Duodenal mucosa (tissue), 2 donors: ENCODE data around the gene NAT8L.

Experiments
- H3K27ac ChIP-seq: one replicate; pipeline ENCODE4 v1.7.0; 2013; ENCODE audit warnings: low read depth, low read length
- H3K27me3 ChIP-seq, 2 donors: one replicate each; pipeline ENCODE4 v1.7.0; 2013; ENCODE audit warnings: low read length in 2 of 2, control low read depth in 1 of 2; ENCODE audit not compliant: insufficient read depth in 2 of 2, control insufficient read depth in 1 of 2
- H3K36me3 ChIP-seq, 2 donors: one replicate each; pipeline ENCODE4 v1.7.0; 2013; ENCODE audit warnings: low read length in 2 of 2, control low read depth in 1 of 2; ENCODE audit not compliant: insufficient read depth in 2 of 2, control insufficient read depth in 1 of 2
- H3K4me1 ChIP-seq, 2 donors: one replicate each; pipeline ENCODE4 v1.7.0; 2013; ENCODE audit warnings: low read length in 2 of 2, control low read depth in 1 of 2; ENCODE audit not compliant: insufficient read depth in 2 of 2, control insufficient read depth in 1 of 2
- H3K4me3 ChIP-seq, 2 donors: one replicate each; pipeline ENCODE4 v1.7.0; 2013; ENCODE audit warnings: low read length in 2 of 2, low read depth in 1 of 2
- H3K9ac ChIP-seq, 2 donors: one replicate each; pipeline ENCODE4 v1.7.0; 2013; ENCODE audit warnings: low read length in 2 of 2, low read depth in 1 of 2
- H3K9me3 ChIP-seq, 2 donors: one replicate each; pipeline ENCODE4 v1.7.0; 2013; ENCODE audit warnings: low read length in 2 of 2, control low read depth in 1 of 2; ENCODE audit not compliant: control insufficient read depth in 1 of 2

The NAT8L gene

GRCh38 chr4:2094545-2094944 is 35.4 kb downstream of the NAT8L start:
- no peak overlapping the region for H3K27ac ChIP-seq
- no peaks in the 10 kb centered on the region for H3K4me1 ChIP-seq
- H3K4me3 ChIP-seq: no peak overlapping the region
- peaks cover 4 to 8% of the 10 kb centered on the region in 2 donors for H3K9me3 ChIP-seq
- H3K27me3 ChIP-seq: no peaks in the 10 kb centered on the region
- H3K36me3 ChIP-seq: no peaks in the 10 kb centered on the region
- H3K9ac ChIP-seq: no peak overlapping the region

- Histone ChIP-seq H3K36me3 (no peaks in the 10 kb centered on the region), H3K27me3 (no peaks in the 10 kb centered on the region), H3K4me1 (no peaks in the 10 kb centered on the region), H3K4me3 (no peak overlapping the region), H3K9ac (no peak overlapping the region), H3K9me3 (peaks cover 4 to 8% of the 10 kb centered on the region in 2 donors), H3K27ac (no peak overlapping the region)
These were observed 36.3 kb downstream of the NAT8L start for GRCh38 chr4:2095236-2096072.

DNA sequence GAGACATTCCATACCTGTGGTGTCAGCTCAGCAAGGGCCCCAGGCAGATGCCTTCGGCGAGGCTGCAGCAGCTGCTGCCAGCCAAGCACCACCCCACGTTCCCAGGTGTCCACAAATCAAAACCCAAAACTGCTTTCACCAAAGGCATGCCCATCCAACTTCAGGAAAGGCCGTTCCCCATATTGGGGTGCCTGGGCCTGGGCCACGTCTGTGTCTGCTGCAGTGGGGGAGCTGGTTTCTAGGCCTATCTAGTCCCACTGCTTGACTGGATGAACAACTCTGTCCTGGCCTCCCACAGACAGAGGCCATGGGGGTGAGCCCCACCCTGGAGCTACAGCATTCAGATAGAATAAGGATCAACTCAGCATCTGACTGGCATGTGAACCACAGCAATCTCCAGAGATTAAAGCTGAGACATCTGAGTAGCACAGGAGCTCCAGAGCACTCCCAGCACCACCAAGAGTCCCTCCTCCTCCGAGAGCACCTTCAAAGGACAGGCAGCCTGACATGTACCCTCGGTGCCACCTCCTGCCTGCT is 37.0 kb downstream of the NAT8L start:
- no peak overlapping the region for H3K27ac ChIP-seq
- H3K9me3 ChIP-seq: peaks cover 4 to 8% of the 10 kb centered on the region in 2 donors
- H3K4me1 ChIP-seq: no peaks in the 10 kb centered on the region
- H3K27me3 ChIP-seq: no peaks in the 10 kb centered on the region
- H3K36me3 ChIP-seq: no peaks in the 10 kb centered on the region
- no peak overlapping the region for H3K9ac ChIP-seq
- H3K4me3 ChIP-seq: no peak overlapping the region

- no peaks in the 10 kb centered on the region for H3K4me1 ChIP-seq
- no peaks in the 10 kb centered on the region for H3K36me3 ChIP-seq
- H3K4me3 ChIP-seq: no peak overlapping the region
- H3K9me3 ChIP-seq: peaks cover 8 to 20% of the 10 kb centered on the region in 2 donors
- no peak overlapping the region for H3K27ac ChIP-seq
- H3K27me3 ChIP-seq: no peaks in the 10 kb centered on the region
- H3K9ac ChIP-seq: no peak overlapping the region
These were observed 42.4 kb downstream of the NAT8L start for GRCh38 chr4:2101346-2102044.

GRCh38 chr4:2102045-2102883 is 43.1 kb downstream of the NAT8L start:
- Histone ChIP-seq H3K9me3 (peaks cover 3 to 16% of the 10 kb centered on the region in 2 donors), H3K27ac (no peak overlapping the region), H3K4me1 (no peaks in the 10 kb centered on the region), H3K4me3 (peak overlapping the region in 1 of 2 donors; percentile 19), H3K9ac (no peak overlapping the region), H3K36me3 (no peaks in the 10 kb centered on the region), H3K27me3 (no peaks in the 10 kb centered on the region)

DNA sequence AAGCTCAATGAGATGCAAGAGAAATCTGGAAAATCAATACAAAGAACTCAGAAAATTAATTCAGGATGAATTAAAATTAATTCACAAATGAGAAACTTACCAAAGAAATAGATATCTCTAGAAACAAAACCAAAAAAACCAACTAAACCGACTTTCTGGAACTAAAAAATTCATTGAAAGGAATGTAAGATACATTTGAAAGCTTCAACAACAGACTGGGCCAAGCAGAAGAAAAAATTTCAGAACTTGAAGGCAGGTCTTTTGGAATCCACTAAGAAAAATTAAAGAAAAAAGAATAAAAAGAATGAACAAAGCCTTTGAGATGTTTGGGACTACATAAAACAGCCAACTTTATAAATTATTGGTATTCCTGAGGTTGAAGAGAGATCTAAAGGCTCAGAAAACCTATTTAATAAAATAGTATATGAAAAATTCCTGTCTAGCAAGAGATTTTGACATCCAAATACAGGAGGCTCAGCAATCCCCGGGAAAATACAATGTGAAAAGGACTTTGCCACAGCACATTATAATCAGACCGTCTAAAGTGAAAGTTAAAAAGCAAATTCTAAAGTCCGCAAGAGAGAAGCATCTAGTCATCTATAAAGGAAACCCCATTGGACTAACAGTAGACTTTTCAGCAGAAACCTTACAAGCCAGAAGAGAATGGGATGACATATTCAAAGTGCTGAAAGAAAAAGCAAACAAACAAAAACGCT is 44.2 kb downstream of the NAT8L start:
- Histone ChIP-seq H3K9me3 (peaks cover 3 to 16% of the 10 kb centered on the region in 2 donors), H3K9ac (no peak overlapping the region), H3K4me1 (no peaks in the 10 kb centered on the region), H3K36me3 (no peaks in the 10 kb centered on the region), H3K27ac (no peak overlapping the region), H3K4me3 (no peak overlapping the region), H3K27me3 (no peaks in the 10 kb centered on the region)

GRCh38 chr4:2103843-2104547 is 44.9 kb downstream of the NAT8L start:
- H3K9ac ChIP-seq: no peak overlapping the region
- peaks cover 3 to 16% of the 10 kb centered on the region in 2 donors for H3K9me3 ChIP-seq
- no peak overlapping the region for H3K27ac ChIP-seq
- no peaks in the 10 kb centered on the region for H3K27me3 ChIP-seq
- no peak overlapping the region for H3K4me3 ChIP-seq
- no peaks in the 10 kb centered on the region for H3K36me3 ChIP-seq
- H3K4me1 ChIP-seq: no peaks in the 10 kb centered on the region

DNA sequence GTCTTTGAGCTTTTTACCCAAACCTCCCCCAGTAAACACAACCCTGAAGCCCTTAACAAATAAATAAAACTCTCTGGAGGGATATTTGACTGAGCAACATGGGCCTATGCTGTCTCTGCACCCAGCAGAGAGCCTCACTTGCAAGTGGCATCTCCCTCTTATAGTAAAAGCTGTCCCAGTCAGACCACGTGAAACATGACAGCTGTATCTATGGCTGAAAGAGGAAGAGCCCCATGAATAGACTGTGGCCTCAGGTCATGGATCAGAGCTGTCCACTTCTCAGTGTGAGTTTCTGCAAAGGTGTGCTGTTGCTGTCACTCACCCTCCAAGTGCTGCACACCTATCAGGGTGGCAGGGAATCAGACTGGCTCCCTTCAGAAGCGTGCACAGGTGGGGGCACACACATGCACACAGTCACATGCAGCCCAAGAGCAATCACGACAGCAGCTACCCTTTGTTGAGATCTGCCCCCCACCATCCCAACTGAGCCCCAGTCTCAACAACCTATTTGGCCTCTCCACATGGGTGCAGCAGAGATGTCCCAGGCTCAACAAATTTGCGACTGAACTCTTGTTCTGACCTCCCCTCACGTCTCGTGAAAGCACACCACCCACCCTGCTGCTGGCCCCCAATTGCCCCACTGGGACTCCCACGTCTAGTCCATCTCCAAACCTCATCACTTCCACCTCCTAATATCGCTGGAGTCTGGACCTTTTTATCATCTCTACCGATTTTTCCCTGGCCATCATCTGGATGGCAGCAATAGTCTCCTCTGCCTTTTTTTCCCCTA is 45.6 kb downstream of the NAT8L start:
- Histone ChIP-seq H3K9ac (no peak overlapping the region), H3K9me3 (peaks cover 3 to 16% of the 10 kb centered on the region in 2 donors), H3K4me1 (no peaks in the 10 kb centered on the region), H3K4me3 (no peak overlapping the region), H3K36me3 (no peaks in the 10 kb centered on the region), H3K27ac (no peak overlapping the region), H3K27me3 (no peaks in the 10 kb centered on the region)
